GM18505 (cell line): ENCODE results near the gene EPS15.
"Not testable (repeated sequence)": the region's sequence is repeated elsewhere in the genome, so short reads cannot be mapped to it uniquely, and the experiment has no call there.

ENCODE experiments used
- ATAC-seq: cut with Tn5 transposase; IDR thresholded peaks from one replicate; pipeline ENCODE4 v1.9.1; 2021; ENCODE audit not compliant: unreplicated experiment
- POLR2A ChIP-seq: IDR thresholded peaks from 4 replicates; pipeline ENCODE4 v1.6.1; 2011; ENCODE audit warnings: borderline replicate concordance; ENCODE audit not compliant: insufficient read depth, insufficient read length; ENCODE audit errors: extremely low read depth

The EPS15 gene

GRCh38 chr1:51445351-51446090 lies 73.5 kb downstream of the EPS15 start:
- ATAC-seq, result no peak
- TF ChIP-seq POLR2A, result no peak

DNA sequence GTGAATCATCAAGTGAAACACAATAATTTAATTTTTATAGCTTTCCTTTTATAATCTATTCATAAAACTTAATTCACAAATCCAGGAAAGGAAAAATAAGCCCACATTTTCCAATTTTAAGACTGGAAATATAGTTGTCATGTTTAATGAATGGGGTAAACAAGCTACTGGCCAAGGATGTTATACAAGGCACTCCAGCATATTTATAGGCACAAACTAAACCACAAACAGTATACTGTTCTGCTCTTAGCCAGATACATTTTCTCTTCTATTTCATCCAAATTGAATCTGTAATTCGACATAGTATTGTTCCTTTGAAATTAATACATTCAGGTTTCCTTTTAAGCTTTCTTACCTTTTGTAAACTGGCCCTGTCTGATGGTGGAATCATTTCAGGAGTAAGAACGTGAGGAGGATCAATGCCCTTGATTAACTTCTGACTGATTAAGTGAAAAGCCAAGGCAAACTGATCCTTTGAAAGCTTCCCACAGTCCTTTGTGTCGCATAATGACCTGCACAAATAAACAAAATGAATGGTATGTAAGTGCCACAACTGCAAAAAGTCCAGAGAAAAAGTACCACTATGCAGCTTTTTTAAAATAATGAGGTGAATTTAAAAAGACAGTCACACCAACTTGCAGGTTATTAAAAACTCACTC lies 74.4 kb downstream of the EPS15 start:
- no peak for TF ChIP-seq POLR2A
- ATAC-seq, result no peak

DNA sequence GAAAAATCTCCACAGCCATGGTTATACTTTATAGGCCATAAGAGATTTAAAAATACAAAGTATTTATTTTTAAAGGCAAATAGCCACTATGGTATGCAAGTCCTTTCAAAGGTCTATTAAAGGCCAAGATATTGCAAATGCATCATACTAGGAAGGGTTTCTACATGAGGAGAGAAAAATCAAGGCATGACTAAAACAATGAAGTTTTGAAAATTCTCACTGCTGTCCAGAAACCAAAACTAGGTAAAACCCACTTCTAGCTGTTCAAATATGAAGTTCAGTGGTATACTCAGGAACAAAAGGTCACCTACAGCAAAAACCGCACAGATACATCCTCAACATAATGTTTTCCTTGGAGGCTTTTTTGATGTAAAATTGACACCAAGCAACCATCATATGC lies 75.0 kb downstream of the EPS15 start:
- TF ChIP-seq POLR2A, result no peak
- ATAC-seq, result no peak

- no peak for TF ChIP-seq POLR2A
- ATAC-seq, result no peak
These were observed 75.5 kb downstream of the EPS15 start for GRCh38 chr1:51443555-51443954.

DNA sequence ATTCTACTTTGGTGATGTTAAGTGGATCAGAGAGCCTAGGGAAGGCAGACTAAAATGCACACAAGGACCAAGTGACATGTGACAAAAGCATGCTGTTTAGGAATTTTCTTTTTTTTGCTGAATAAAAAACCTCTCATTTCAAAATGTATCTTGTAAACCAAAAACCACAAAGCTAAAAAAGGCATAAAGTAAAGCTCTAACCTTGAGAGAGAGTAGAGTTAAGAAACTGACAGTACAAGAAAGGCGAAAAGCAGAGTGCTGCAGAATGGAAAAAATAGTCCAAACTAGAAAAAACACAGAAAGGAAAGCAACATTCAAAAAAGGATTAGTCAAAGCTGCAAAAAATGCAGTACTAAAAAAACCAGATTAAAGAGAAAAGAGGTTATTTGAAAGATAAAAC lies 76.5 kb downstream of the EPS15 start:
- no peak for ATAC-seq

DNA sequence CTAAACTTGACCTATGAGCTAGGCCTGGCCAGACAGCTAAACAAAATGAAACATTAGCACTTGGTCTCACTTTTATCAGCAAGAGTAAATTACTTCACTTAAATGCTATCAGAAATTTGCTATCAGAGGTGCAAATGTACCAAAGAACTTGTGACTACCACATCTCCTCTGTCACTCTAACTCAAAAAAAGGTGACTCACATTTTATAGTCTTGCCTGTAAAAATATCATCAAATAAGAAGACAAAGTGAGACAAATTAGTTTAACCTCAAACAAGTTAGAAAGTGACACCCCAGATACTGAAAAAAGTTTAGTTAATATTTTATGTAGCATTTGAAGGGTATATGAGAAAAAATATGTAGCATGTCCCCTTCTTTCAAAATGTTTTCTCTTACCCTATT lies 76.9 kb downstream of the EPS15 start:
- no peak for TF ChIP-seq POLR2A
- no peak for ATAC-seq

More for the DNA sequence above, 76.5 kb downstream of the EPS15 start:
- TF ChIP-seq POLR2A, result no peak

DNA sequence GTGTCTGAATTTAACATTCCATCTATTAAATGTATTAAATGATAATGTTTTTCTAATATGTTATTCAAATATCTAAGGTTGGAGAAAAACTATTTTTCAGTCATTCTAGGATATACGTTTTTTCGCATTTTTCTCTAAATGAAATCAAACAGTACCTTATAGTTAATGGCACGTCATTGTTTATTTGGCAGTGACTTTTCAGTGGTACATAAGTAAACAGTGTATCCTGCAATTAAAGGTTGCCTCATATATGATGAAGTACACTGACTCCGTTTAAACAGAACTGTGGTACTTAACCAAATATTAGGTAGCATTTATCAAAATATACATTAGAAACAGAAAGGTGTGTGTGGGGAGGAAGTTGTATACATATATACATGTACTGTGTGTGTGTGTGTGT lies 79.2 kb downstream of the EPS15 start:
- no peak for ATAC-seq
- no peak for TF ChIP-seq POLR2A

DNA sequence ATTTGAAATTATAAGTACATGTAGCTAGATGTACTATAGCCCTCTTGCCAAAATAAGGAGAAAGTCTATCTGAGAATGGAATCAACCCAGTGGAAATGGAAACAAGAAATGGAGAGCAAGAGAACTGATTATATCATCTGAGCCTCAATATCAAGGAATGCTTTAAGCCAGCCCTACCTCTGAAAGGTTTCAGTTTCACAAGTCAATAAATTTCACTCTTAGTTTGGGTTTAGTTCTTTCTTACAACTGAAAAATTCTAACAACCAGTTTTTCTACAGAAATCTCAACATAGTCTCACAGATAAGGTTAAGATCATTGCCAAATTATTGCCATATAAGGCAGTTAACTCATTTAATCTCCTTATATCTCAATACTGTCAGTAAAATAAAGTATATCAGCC lies 80.0 kb downstream of the EPS15 start:
- no peak for TF ChIP-seq POLR2A
- no peak for ATAC-seq

- ATAC-seq, result not testable (repeated sequence)
These were observed 81.7 kb downstream of the EPS15 start for GRCh38 chr1:51437391-51437790.

- ATAC-seq, result no peak
- no peak for TF ChIP-seq POLR2A
These were observed 83.2 kb downstream of the EPS15 start for GRCh38 chr1:51435878-51436277.

DNA sequence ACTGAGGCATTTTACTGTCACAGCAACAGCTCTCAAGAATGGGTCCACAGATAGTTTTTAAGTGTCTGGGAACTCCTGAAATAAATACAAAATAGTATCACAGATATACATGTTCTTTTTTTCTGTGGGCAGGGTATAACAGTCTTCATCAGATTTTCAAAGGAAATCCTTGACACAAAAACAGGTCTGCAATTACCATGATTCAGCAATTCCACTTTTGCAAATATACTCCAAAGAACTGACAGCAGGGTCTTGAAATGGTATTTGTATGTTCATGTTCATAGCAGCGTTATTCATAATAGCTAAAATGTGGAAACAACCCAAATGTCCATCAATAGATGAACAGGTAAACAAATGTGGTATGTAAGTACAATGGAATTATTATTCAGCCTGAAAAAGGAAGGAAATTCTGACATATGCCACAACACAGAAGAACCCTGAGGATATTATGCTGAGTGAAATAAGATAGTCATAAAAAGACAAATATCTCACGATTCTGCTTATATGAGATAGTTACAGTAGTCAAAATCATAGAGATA lies 85.0 kb downstream of the EPS15 start:
- TF ChIP-seq POLR2A, result no peak
- ATAC-seq, result no peak

- no peak for ATAC-seq
- no peak for TF ChIP-seq POLR2A
These were observed 85.6 kb downstream of the EPS15 start for GRCh38 chr1:51433269-51433971.

GRCh38 chr1:51432146-51432545 lies 86.9 kb downstream of the EPS15 start:
- no peak for TF ChIP-seq POLR2A
- ATAC-seq, result no peak

DNA sequence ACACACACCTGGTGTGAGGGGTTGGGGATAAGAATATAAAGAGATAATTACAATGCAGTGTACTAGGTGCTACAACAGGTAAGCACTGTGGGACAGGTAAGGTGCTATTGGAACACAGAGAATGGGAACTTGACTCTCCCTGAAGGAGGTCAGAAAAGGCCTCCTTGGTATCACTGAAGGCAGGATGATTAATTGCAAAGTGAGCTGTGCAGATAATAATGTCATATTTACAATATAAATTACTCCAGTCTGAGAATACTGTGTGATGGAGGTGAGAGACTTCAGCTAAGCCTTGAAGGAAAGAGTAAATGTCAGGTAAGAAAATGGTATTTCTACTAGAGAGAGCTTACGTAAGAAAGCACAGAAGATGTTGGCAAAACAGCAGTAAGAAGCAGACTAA lies 91.6 kb downstream of the EPS15 start:
- ATAC-seq, result no peak
- TF ChIP-seq POLR2A, result no peak
